Measurements from ENCODE around the gene SLC36A1.

GRCh38 chr5:151504006-151504405 is 56.6 kb downstream of the SLC36A1 start:
- TF ChIP-seq, protein P1, sequence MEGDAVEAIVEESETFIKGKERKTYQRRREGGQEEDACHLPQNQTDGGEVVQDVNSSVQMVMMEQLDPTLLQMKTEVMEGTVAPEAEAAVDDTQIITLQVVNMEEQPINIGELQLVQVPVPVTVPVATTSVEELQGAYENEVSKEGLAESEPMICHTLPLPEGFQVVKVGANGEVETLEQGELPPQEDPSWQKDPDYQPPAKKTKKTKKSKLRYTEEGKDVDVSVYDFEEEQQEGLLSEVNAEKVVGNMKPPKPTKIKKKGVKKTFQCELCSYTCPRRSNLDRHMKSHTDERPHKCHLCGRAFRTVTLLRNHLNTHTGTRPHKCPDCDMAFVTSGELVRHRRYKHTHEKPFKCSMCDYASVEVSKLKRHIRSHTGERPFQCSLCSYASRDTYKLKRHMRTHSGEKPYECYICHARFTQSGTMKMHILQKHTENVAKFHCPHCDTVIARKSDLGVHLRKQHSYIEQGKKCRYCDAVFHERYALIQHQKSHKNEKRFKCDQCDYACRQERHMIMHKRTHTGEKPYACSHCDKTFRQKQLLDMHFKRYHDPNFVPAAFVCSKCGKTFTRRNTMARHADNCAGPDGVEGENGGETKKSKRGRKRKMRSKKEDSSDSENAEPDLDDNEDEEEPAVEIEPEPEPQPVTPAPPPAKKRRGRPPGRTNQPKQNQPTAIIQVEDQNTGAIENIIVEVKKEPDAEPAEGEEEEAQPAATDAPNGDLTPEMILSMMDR (IDR thresholded peaks at IDR 0.05; ENCODE audit: low read depth, low read length, poor library complexity, severe bottlenecking) = no peak
- TF ChIP-seq EZH2phosphoT487 (IDR thresholded peaks at IDR 0.05; ENCODE audit: borderline replicate concordance, low read length) = no peak
